ENCODE data around the gene LIN52.

GRCh38 chr14:74141703-74142102 is 56.9 kb downstream of the LIN52 start:
- TF ChIP-seq CTCF (IDR thresholded peaks at IDR 0.05; ENCODE audit: poor library complexity, severe bottlenecking) (no peak), TAF1 (IDR thresholded peaks at IDR 0.05; ENCODE audit: low read depth) (no peak), EP300 (conservative IDR thresholded peaks at IDR 0.05; ENCODE audit: poor library complexity, severe bottlenecking) (no peak)
